HG02759 (cell line): ENCODE results near the gene PPP1R1B.
A peak's percentile ranks its signal among the peaks of the same experiment; 100 is the strongest.

Experiments used
- ATAC-seq: cut with Tn5 transposase; IDR thresholded peaks from one replicate; pipeline ENCODE4 v1.9.1; 2021; ENCODE audit warnings: mild to moderate bottlenecking, moderate library complexity; ENCODE audit not compliant: unreplicated experiment

PPP1R1B gene

GRCh38 chr17:39614545-39615157 is 12.1 kb upstream of the PPP1R1B start:
- no peak for ATAC-seq

DNA sequence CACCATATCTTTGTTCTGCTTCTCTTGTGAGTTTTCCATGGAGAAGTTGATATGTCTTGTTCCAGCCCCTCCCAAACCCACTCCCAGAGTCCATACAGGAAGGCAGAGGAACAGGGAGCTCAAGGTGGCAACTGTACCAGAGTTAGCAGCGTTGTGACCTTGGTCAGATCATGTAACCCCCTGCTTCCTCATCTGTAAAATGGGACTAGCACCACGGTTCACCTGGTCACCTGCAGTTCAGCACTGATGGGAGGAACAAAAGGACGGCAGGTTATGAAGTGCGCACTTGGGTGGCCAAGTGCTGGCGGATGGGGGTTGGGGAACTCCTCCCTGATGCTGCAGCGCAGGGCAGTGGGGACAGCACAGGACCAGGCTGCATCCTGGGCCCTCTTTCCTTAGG is 11.3 kb upstream of the PPP1R1B start:
- no peak for ATAC-seq

GRCh38 chr17:39617100-39617445 is 9.7 kb upstream of the PPP1R1B start:
- ATAC-seq: no peak

DNA sequence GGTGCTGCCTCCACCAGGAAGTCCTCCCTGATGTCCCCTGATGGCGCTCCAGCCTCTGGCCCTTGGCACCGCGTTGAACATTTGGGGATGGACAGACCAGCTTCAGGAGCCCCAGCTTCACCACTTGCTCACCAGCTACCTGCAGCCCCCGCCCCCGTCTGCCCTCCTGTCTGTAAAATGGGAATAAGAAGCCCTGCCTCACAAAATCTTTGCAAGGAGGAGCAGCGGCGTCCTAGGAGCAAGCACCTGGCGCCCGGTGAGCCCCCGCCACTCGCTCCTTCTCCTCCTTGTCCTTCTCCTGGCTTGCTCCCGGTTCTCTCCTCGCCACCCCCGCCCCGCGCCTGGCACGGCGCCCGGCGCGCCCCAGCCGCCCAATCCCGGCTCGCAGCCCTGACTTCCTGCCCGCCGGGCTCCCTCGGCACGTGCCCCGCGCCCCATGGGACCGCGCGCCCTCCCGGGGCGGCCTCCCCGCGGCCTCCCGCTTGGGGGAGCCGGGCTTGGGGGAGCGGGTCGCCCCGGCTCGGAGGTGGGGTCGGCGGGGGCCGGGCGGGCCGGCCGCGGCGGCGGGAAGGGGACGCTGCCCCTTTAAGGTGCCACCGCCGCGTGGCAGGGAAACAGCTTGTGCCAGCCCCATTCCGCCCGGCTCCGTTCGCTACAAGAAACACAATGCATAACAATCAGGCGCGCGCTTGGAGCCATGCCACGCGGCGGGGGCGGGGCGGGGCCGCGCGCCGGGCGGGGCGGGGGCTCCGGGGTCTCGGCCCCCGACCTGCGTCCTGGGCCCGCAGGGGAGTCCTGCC is 9.1 kb upstream of the PPP1R1B start:
- ATAC-seq: peak; percentile 57

DNA sequence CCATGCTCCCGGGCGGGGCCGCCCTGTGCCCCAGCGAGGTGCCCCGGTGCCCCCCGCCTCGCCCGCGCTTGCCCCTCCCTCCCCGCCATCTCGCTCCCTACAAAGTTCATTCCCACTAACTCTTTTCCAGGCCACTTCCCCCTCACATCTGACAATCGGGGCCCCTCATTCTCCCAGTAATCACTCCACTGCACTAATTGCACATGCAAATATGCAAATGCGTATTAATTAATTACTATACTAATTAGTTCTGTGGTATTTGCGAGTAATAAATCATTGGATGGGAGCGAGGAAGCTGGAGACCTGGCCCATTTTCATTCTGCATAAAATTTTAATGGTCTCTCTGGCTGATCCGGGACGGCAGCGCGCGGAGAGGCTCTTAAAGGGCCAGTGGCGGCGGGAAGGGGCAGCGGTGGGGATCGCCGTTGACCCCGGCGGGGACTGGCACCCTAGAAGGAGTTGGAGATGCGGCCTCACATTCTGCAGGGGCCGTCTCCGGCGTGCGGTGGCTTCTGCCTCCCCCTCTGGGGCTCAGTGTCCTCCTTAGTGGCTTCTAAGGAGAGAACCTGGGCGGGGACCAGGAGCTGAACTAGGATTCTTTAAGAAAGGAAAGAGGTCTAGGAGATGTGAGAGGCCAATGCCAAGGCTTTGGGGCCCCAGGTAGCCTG is 8.4 kb upstream of the PPP1R1B start:
- ATAC-seq: no peak

DNA sequence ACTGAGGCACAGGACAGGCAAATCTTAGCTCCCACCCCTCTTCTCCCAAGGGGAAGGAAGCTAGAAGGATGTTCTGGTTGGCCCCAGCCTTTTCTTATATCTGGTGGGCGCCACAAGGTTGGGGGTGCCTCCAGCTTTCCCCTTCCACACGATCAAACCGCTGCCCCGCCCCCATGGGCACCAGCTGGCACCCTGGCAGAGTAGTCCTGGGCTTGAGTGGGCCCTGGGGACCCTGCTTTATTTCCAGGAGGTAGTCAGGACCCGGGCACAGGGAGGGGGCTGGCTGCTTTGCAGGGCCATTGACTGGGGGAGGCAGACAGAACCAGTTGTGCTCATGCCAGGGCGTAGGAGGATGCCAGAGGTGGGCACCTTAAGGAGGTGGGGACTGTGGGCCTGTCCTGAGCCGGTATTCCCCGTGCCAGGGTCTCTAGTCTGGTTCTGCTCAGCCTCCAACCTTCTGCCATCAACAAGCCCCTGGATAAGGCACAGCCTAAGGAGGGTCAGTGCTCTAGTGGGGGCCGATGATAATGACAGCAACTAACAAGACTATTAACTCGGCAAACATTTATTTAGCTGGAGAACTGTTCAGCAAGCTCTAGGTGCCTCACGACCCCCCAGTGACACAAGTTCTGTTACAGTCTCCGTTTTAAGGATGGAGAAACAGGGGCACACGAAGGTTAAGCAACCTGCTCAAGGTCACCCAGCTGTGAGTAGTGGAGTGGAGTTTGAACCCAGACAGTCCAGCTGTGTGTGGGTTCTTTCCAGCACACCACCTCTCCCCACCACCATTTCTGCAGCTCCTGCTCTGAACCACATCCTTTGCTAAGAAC is 7.6 kb upstream of the PPP1R1B start:
- no peak for ATAC-seq

- no peak for ATAC-seq
These were observed 7.0 kb upstream of the PPP1R1B start for GRCh38 chr17:39619786-39620101.

GRCh38 chr17:39621523-39622379 is 5.0 kb upstream of the PPP1R1B start:
- no peak for ATAC-seq

DNA sequence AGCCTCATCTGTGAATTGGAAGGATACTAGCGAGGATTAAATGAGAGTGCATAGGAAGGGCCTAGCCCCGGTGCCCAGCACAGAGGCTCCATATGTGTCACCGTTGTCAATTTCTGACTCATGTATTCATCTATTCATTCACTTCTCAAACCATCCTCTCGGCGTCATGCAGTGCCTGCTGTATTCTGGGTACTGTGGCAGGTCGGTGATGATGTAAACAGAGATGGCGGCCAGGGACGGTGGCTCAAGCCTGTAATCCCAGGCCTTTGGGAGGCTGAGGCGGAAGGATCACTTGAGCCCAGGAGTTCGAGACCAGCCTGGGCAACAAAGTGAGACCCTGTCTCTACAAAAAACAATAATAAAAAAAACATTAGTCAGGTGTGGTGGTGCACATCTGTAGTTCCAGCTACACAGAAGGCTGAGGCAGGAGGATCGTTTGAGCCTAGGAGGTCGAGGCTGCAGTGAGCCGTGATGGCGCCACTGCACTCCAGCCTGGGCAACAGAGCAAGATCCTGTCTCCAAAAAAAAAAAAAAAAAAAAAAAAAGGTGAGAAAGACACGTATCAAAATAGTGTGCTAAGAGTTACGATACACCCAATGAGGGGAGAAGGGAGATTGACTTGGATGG is 4.3 kb upstream of the PPP1R1B start:
- no peak for ATAC-seq

- peak; percentile 48 for ATAC-seq
These were observed 3.3 kb upstream of the PPP1R1B start for GRCh38 chr17:39623356-39623950.

DNA sequence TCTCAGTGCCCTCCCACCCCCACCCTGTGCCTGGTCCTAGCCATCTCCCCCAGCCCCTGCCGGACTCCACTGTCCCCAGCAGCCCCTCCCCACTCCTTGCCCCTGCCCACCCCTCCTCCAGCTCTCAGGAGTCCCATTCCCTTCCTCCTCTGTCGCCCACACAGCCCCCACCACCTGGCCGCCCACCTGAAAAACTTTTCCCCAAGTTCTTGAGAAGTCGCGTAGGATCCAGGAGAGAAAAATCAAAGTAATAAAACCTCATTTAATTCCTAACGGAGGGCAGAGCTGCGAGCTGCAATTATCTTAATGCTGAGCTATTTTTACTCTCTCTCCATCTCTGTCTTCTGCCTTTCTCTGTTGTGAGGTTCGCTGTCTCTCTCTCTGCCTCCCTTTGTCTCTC is 2.4 kb upstream of the PPP1R1B start:
- no peak for ATAC-seq

- ATAC-seq: no peak
These were observed 1.5 kb upstream of the PPP1R1B start for GRCh38 chr17:39625198-39625785.

DNA sequence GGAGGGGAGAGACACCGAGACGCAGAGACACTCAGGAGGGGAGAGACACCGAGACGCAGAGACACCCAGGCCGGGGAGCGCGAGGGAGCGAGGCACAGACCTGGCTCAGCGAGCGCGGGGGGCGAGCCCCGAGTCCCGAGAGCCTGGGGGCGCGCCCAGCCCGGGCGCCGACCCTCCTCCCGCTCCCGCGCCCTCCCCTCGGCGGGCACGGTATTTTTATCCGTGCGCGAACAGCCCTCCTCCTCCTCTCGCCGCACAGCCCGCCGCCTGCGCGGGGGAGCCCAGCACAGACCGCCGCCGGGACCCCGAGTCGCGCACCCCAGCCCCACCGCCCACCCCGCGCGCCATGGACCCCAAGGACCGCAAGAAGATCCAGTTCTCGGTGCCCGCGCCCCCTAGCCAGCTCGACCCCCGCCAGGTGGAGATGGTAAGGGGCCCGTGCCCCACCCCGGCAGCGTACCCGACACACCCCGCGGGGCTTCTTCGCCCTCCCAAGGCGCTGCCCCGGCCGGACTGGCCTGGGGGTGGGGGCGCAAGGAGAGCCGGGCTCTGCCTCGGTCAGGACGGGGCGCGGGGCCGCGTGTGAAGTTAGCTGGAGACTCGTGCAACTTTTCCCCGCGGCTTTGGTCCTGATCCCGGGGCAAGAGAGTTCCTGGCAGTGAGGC is 427 bp downstream of the PPP1R1B start:
- ATAC-seq: no peak

- ATAC-seq: no peak
These were observed 1.2 kb downstream of the PPP1R1B start for GRCh38 chr17:39627712-39628516.

DNA sequence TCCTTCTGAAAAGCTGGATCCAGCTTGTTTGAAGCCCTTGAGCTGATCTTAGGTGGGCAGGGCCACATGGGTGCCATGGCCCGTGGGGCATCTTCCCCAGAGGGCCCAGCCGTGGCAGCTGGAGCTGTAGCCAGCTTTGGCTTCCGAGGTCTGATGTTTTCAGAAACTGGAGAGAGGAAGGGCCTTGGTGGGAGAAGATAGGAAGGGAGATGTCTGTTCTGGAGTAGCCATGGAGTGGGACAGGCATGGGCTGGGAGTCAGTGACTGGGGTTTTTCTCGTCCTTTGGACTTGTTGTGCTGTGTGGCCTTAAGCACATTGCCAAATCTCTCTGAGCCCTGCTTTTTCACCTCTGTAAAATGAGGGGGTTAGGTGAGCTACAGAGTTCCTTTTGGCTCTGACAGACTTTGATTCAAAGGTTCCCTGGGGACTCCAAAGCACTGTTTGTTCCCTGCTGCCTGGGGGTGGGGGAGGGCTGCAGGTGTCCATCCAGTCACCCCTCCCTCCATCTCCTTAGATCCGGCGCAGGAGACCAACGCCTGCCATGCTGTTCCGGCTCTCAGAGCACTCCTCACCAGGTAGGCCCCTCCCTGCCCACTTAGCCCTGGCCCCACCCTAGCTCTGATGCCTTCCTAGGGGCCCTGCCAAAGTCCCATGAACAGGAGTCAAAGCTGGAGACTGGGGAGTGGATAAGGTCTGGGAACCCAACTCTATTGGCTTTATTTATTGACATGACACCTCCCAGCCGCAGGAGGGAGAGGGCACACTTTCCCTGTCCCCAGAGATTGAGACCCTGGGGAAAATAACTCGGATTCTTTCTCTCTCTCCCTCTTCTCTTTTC is 2.1 kb downstream of the PPP1R1B start:
- ATAC-seq: no peak

DNA sequence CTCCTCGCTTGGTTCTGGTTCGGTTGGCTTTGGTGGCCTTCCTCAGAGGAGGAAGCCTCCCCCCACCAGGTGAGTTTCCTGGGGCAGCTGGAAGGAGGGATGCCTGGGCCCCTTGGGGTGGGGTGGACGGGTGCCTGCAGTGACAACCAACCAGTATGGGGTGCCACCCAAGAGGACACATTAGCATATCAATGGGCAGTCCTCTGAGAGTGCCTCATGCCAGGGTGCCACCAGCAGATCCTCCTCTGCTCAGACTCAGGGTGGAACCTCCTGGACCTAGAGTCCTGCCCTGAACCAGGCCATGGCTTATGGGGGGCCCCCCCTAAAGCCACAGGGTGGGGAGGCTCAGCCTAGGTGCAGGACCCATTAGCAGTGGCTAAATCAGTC is 2.7 kb downstream of the PPP1R1B start:
- no peak for ATAC-seq

- ATAC-seq: no peak
These were observed 3.1 kb downstream of the PPP1R1B start for GRCh38 chr17:39629898-39630297.
